GDM1 (cell line): ENCODE results near the gene SLC39A3.

Source experiments
- DNase-seq: peaks from one replicate; lab custom pipeline; 2025; lab: John Stamatoyannopoulos, UW

SLC39A3 gene

DNA sequence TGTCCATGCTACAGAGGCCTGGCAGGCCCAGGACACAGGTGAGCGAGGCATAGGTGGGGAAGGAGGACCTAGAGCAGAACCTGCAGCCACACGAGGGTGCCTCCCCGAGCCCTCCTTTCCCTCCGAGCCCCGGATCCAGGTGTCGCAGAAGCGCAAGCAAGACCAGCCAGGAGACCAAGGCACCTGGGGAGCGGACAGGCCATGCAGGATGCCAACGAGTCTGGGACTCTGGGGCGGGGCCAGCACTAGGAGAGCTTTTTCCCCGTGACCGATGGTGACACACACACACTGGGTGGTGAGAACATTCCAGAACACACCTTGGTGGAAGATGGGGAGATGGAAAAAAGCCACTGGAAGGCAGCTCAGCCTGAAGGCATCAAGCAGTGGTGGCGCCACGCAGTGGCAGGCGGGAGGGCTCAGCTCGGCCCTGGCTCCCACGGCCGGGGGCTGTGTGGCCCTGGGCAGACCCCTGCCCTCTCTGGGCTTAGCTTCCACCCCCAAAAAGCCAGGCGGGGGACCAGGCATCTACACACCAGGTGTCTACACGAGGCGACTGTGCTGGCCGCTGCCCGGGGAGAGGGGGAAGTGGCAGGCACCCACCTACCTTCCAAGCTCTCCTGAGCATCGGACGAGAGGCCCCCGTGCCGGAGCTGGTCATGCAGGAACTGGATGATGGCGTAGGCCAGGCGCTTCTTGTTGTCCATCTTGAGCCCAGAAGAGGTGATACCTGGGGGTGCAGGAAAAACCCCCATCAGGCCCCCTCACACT lies 28.7 kb upstream of the SLC39A3 start:
- no peak for DNase-seq

DNA sequence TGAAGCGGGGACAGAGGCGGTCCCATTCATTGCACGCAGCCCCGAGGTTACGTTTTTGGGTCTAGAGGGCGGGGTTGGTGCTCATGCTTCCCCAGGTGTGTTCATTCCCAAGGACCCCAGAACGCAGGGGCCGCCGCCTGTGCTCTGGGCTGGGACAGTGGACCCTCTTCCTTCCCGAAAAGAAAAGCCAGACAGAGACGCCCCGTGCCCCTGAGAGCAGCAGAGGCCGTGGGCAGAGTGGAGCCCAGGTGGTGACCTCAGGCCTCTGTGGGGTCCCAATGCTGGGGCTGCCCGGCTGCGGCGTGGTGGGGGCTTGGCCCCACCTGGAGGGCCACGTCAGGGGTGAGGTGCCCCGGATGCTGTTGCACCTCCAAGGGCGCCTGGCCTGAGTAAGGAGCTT lies 27.9 kb upstream of the SLC39A3 start:
- DNase-seq = no peak

DNA sequence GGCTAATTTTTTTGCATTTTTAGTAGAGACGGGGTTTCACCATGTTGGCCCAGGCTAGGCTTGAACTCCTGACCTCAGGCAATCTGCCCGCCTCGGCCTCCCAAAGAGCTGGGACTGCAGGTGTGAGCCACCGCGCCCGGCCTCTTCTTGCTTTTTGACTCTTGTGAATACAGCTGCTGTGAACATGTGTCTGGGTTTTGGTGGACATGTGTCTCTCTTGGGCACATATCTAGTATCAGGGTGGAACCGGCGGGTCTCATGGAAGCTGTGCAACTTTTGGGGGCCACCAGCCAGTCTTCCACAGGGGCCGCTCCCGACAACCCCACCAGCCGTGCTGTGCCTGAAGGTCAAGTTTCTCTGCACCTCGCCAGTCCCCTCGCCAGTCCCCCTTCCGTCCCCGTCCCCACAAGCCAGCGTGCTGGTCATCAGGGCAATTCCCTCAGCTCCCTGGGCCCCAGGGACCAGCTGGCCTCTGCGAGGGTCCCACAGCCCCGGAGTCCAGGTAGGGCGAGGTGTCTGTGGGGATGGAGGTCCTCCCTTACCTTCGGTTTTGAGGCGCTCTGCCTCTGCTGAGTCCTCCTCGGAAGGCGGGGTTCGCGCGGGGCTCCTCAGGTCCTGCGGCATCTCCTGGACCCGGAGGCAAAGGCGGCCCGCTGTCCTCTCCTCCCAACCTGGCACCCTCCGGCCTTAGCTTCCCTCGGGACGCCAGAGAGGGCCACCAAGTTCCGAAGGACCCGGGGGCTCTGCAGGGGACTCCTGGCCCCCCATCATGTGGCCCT lies 27.0 kb upstream of the SLC39A3 start:
- DNase-seq = no peak

DNA sequence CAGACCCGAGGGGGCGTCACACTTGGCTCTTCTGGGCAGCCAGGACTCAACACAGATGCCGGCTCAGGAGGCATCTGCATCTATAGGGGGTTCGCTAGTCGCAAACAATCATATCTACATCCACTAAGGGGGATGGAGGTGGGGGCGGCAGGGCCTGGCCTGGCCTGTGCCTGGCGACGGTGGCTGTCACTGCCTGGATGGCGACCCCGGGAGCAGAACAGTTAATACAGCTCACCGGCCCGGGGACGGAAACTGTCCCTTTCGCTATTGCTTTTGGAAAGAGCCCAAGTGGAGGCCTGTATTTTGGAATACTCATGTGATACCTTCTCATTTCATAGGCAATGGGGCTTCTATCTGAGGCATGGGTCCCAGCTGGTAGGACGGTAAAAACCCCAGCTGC lies 25.6 kb upstream of the SLC39A3 start:
- DNase-seq = no peak

DNA sequence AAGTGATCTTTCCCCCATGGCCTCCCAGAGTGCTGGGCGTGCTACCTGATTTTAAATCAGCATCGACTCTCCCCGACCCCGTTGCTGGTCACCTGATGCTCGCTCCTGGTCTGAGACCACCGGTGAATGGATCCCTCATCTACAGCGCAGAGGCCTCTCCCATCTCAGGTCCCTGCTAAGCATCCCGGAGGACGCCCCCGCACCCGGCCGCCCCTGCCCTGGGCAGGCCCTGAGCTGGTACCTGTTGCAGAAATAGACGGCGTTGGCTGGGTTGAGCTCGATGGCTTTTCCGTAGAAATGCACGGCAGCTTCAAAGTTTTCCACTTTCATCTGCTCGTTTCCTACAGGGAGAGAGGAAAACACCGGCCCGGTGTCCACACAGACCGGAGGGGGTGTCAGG lies 25.1 kb upstream of the SLC39A3 start:
- DNase-seq = no peak

DNA sequence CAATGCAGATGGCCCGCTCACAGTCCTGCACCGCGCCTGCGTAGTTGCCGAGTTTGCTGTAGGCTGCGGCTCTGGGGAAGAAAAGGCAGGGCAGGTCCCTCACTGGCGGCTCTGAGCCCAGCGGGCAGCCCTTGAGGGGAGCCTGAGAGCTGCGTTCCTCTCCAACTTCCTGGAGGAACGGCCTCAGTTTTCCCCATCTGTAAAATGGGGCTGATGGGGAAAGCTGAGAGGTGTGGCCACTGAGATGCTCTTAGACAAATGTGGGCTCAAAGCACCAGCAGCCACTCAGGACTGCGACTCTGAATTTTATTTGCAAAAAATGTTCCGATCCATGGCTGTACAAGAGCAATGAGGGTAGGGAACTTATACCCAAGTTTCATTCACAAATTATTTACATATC lies 23.9 kb upstream of the SLC39A3 start:
- DNase-seq = no peak

DNA sequence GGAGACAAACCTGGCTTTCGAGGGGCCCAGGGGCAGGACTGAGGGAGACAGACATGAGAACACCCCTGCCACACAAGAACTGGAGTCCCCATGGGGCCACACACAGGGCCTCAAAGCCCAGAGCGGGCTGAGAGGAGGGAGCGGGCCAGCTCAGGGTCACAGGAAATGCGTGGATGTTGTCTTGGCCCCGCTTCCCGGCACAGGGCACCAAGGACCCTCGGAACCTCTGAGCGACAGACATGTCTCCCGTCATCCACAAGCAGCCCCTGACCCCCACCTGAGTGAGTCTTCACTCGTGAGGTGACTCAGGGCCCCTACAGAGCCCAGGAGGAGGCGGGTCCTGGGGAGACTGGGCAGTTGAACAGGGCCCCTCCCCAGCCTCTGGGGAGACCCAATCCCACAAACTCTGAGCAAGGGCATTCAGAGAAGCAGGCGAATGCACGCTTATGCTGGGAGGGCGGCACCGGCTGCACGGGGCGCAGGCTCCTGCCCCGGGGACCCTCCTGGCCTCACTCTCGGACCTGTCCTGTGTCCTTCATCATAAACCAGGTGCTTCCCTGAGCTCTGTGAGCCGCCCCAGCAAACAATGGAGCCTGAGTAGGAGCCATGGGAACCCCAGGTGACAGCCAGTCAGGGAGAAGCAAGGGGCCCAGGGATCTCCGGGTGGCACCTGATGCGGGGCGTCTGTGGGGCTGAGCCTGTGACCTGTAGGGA lies 23.1 kb upstream of the SLC39A3 start:
- DNase-seq = no peak

DNA sequence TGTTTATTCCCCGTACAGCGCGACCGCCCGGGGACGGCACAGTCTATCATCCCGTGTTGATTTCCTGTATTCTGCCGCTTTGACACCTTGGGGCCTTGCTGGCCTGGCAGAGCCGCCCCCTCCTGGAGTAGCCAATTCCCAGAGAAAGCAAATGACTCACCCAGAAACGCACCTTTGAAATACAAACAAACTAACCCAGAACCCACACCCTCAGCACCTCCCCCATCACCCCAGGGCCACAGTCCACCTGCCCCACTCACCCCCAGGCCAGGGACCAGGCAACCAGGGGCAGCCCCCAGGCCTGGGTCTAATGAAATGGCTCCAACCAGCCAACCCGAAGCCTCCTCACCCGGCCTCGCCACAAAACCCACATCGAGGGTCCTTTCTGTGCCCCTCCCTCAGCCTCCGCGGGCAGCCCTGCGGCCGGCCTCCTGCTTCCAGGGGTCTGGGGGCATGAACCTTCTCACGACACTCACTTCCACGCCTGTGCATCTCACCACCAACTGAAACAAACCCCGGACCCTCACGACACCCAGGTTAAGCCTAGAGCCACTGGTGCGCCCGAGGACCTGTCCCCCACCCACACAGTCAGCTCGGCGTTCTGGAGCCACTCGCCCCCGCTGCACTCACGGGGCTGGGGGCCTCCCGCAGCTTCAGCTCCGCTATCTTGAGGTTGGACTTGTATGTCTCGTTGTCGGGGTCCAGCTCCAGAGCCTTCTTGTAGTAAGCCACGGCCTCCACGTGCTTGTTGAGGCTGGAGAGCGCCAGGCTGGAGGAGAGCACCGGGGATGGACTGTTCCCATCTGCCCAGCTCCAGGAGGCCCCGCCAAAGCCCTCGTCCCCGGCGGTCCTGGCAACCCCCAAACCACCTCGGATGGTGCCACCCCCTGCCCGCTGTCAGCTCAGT lies 22.3 kb upstream of the SLC39A3 start:
- no peak for DNase-seq

DNA sequence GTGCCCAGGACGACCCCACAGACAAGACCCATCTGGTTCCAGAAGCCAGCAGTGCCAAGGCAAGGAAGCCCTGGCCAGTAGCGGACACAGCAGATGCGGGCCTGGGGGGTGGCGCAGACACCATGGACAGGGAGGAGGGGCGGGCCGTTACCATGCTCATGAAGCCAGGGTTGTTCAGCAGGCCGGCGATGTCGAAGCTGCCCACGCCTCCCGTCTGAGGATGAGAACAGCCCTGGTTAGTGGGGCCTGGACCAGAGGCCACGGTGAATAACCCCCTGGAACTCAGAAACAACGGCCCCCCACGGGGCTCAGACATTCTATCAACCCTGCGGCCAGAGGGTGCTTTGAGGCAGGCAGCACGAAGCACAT lies 21.5 kb upstream of the SLC39A3 start:
- DNase-seq = no peak

DNA sequence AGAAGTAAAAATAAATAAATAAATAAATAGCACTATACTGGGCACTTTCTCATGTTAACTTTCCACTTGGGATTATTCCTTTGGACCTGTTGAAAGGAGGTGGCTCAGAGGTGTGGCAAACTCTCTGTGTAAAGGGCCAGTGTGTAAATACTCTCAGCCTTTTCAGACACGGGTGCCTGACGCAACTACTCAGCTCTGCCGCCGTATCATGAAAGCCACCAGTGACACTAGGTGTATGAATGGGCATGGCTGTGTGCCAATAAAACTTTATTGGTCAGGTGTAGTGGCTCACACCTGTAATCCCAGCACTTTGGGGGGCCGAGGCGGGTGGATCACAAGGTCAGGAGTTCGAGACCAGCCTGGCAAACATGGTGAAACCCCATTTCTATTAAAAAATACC lies 20.1 kb upstream of the SLC39A3 start:
- DNase-seq = no peak

DNA sequence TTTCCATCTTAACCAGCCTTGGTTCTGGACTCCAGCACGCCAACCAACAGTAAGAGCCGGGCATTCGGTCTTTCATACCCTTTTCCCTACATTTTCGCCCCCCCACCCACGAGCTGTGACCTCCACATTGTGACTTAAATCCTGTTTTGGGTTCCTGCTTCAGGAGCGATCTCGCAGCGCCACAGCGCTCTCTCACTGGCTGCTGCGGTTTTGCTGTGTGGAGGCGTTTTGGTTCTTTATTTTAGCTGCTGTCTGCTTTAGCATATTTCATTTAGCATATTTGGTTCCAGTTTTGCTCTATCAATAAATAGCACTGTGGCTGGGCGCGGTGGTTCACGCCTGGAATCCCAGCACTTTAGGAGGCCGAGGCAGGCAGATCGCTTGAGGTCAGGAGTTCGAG lies 19.5 kb upstream of the SLC39A3 start:
- no peak for DNase-seq

DNA sequence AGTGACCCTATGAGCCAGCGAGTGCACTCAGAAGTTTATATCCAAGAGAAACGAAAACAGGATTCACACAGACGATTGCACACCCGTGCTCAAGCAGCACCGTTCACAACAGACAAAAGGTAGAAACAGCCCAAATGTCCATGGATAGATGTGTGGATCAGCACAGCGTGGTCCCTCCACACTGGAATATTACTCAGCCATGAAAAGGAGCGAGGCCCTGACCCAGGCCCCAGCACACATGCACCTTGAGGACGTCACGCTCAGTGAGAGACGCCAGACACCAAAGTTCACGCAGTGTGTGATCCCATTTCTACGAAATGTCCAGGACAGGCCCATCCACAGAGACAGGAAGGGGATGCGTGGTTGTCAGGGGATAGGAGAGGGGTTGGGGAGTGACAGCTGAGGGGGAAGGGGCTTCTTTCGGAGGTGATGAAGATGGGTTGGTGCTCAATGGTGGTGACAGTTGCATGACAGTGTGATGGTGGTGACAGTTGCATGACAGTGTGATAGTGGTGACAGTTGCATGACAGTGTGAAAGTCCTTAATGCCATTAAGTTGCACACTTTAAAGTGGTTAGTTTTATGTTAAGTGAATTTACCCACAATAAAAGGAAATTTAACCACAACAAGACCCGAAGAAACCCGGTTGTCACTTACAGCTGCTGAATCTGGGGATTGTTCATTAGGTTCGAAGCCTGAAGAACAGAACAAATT lies 18.9 kb upstream of the SLC39A3 start:
- DNase-seq = no peak

DNA sequence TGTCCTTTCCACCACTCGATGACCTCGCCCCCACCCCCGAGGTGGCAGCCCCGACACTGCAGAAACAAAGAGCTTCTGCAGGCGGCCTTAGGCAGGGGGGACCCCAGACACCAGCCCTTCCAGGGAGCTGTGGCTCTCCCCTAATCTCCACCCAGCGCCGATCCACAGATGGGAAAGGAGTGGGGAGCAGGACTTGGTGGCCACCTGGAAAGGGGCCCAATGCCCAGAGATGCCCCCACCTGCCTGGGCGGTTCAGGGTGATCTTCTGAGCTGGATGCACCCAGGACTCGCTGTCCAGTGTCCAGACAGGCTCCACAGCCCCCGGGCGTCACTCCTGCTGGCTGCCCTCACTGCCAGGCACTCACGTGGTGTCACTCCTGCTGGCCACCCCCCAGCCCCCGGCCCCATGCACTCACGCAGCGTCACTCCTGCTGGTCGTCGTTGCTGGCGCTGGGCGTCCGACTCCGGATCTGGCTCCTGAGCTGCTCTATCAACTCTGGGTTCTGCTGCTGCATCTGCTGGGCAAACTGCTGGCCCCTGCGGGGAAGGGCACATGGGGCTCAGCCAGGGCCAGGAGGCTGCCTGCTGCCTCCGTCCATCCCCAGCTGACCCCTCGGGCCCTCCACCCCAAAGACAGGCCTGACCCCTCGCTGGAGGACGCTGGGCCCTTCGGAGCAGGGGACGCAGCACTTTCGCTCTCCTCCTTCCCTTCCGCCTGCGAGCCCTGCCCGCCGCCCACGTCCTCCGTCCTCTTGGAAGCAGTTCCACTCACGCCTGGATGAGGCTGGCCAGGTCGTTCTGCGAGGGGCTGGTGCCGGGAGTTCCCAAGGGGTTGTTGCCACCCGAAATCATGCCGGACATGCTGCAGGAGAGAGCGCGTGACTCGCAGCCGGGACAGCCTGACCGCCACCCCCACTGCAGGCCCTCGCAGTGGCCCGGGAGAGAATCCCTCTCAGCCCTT lies 17.4 kb upstream of the SLC39A3 start:
- no peak for DNase-seq

DNA sequence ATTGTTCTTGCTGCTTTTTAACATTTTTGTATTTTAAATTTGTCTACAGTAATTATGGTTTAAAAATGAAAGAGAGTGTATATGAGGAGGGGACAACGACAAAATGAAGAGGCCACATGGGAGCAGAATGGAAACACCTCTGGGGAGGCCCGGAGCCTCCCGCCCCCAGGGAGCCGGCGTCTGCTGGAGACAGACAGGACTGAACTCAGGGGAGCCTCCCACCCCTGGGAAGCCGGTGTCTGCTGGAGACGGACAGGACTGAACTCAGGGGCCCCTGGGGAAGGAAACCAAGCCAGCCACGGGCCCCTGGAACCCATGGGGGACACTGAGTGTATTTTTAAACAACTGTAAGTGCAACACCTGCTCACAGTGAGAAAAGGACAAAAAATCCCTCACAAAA lies 16.7 kb upstream of the SLC39A3 start:
- no peak for DNase-seq

DNA sequence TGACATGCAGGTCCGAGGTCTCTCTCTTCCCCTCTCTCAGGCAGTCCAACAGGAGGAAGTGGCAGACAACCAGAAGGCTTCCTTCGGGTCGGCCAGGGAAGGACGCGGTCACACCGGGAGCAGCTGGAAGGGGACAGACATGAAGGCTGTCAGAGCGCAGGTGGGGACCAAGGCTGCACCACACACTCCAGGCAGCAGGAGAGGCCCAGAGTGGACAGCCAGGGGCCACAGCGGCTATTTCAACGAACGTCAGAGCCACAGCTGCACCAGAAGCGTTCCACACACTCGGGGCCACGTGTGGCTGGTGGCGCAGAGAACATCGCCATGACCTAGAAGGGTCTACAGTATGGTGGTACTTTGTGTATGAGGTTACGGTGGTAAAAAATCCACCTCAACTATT lies 16.0 kb upstream of the SLC39A3 start:
- DNase-seq = no peak

DNA sequence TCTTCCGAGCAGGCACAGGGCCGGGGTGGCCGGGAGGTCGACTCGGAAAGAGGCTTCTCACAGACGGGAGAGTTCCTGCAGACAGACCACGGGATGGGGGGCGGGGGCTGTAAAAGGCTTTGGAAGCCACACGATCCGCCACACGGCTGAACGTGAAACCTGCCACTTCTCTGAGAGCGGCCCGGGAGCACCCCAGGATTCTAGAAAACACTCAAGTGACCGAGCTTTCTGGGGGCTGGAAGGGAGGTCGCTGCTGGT lies 15.6 kb upstream of the SLC39A3 start:
- no peak for DNase-seq

DNA sequence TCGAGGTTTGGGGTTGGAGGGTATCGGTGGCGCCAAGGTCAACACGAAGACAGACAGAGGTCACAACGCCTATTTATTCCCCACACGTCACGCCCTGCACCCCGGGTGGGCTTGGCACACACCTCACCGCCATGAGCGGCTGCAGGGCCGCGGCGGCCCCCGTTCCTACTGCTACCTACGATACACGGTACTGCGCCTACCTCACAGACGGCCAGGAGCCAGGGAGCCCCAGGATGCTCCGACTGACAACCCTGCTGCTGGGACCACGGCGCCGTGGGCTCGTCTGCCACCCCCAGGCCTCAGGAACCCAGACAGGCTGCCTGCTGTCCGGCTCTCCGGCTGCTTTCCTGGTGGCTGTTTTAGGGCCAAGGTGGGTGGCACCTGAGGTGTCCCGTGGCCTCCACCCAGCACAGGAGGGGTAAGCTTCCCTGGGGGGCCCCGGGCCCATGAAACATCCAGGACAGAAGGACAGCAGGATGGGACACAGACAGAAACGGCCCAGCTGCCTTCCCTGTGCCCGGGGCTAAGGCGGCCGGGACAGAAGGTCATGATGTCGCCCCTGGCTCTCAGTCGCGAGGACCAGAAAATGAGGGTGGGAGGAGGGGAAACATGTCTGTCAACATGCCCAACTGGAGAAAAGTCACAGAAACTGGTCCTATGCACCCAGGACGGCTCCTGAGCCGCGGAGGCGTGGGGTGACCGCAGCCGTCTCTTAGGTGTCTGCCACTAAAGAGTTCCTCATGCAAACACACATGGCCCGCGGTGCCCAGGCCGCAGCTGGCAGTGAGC lies 15.0 kb upstream of the SLC39A3 start:
- DNase-seq = no peak

DNA sequence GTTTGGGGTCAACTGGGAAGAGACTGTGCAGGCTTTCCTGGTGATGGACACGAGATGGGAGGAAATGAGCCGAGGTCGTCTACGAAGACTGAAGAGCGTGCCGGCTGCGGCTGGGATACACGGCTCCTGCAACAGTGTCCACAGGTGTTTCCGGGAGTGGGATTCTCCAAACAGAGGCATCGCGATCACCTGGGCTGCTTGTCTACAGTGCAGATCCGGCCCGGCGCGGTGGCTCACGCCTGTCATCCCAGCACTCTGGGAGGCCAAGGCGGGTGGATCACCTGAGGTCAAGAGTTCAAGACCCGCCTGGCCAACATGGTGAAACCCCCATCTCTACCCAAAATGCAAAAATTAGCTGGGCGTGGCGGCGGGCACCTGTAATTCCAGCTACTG lies 11.6 kb upstream of the SLC39A3 start:
- no peak for DNase-seq

DNA sequence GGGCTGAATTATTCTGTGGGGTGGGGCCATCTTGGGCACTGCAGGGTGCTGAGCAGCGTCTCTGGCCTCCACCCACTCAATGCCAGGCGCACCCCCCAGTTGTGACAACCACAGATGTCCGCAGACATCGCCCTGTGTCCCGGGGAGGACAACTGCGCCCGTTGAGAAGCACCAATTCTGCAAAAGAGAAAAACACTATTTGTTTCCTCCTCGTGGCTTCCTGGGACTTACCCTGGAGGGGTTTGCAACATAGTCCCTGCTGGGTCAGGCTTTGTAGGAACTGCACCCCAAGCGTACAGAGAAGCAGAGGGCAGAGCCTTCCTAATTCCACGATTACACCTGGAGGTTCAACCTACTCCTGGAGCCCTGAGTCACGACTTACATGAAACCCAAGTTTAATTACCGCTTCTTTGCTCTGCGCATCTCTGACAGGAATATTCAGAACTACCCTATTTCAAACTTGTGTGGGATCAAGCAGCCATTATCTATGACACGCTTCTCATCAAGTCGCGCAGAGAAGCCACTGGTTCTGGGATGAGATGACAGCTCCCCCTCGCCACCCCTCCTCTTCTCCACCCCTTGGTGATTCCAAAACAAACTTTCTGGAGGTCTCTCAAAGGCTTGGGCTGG lies 11.1 kb upstream of the SLC39A3 start:
- no peak for DNase-seq
